ENCODE data around the gene RENBP. TPM values are rescaled to one million over a fixed set of nuclear protein-coding genes. Genes with fewer than 3 reads are reported as not detected.

RENBP gene
- total and polyA plus RNA-seq, 7 experiments from 2014 or later, result 0.47 to 32.7 (median 22.2) TPM

- ATAC-seq (no peak), DNase-seq (no peak)
- Mint-ChIP-seq H3K27me3 (no peaks in the 10 kb centered on the region), H3K9me3 (no peaks in the 10 kb centered on the region), H3K4me3 (peak overlapping the region; percentile 66 to 83 (median 73)), H3K4me1 (peaks cover 0 to 25% (median 17%) of the 10 kb centered on the region in 7 donors), H3K36me3 (peaks cover 0 to 7% (median 0%) of the 10 kb centered on the region in 5 donors), H3K27ac (peak overlapping the region in 8 of 9 donors; percentile 61 to 86 (median 78))
- CTCF ChIA-PET, result no interaction called here
- Histone ChIP-seq H3K9me3 (ENCODE audit: control insufficient read depth in 2 of 3, low read length in 3 of 3) (no peaks in the 10 kb centered on the region), H3K27ac (ENCODE audit: low read depth, low read length) (peak overlapping the region; percentile 48), H3K4me3 (ENCODE audit: low read length) (no peak overlapping the region), H3K4me1 (ENCODE audit: control insufficient read depth in 2 of 2, insufficient read depth in 2 of 2, low read length in 2 of 2) (no peaks in the 10 kb centered on the region), H3K36me3 (ENCODE audit: control insufficient read depth in 2 of 3, insufficient read depth in 3 of 3, low read length in 3 of 3) (peaks cover 0 to 7% (median 0%) of the 10 kb centered on the region in 3 experiments), H3K27me3 (ENCODE audit: control insufficient read depth in 2 of 2, insufficient read depth in 2 of 2, low read length in 2 of 2) (no peaks in the 10 kb centered on the region)
- POLR2A ChIA-PET, result interaction anchor here (0.6 to 21.0 kb wide), 2 partner anchors 14 to 147 kb away, joined by 3 to 384 read pairs; partner anchors contain the start of genes ARHGAP4, IDH3G, NAA10 and SSR4
- intact Hi-C loops (cut with micrococcal nuclease), result no loop called here
These were observed 2.8 kb downstream of the RENBP start for GRCh38 chrX:153941336-153942252.

GRCh38 chrX:153939573-153939972 lies 4.9 kb downstream of the RENBP start:
- intact Hi-C loops (cut with micrococcal nuclease), result no loop called here
- ATAC-seq (no peak), DNase-seq (no peak)
- CTCF ChIA-PET, result interaction anchor here (1.3 to 2.0 kb wide), 2 partner anchors 8 to 15 kb away, joined by 4 to 8 read pairs; no protein-coding TSS in a partner anchor
- Mint-ChIP-seq H3K4me1 (peaks cover 0 to 26% (median 19%) of the 10 kb centered on the region in 7 donors), H3K4me3 (no peak overlapping the region), H3K27ac (peak overlapping the region in 2 of 9 donors; percentile 28 to 51), H3K27me3 (no peaks in the 10 kb centered on the region), H3K9me3 (no peaks in the 10 kb centered on the region), H3K36me3 (peaks cover 0 to 7% (median 0%) of the 10 kb centered on the region in 5 donors)
- POLR2A ChIA-PET, result interaction anchor here (21.0 kb wide), 1 partner anchor 12 kb away, joined by 384 read pairs; the partner anchor contains the start of genes ARHGAP4 and NAA10
- Histone ChIP-seq H3K36me3 (ENCODE audit: control insufficient read depth in 2 of 3, insufficient read depth in 3 of 3, low read length in 3 of 3) (peaks cover 0 to 7% (median 0%) of the 10 kb centered on the region in 3 experiments), H3K27ac (ENCODE audit: low read depth, low read length) (no peak overlapping the region), H3K4me1 (ENCODE audit: control insufficient read depth in 2 of 2, insufficient read depth in 2 of 2, low read length in 2 of 2) (no peaks in the 10 kb centered on the region), H3K9me3 (ENCODE audit: control insufficient read depth in 2 of 3, low read length in 3 of 3) (no peaks in the 10 kb centered on the region), H3K4me3 (ENCODE audit: low read length) (no peak overlapping the region), H3K27me3 (ENCODE audit: control insufficient read depth in 2 of 2, insufficient read depth in 2 of 2, low read length in 2 of 2) (no peaks in the 10 kb centered on the region)

- intact Hi-C loops (cut with micrococcal nuclease), result no loop called here
- Mint-ChIP-seq H3K9me3 (no peaks in the 10 kb centered on the region), H3K27ac (peak overlapping the region in 3 of 9 donors; percentile 34 to 82 (median 74)), H3K4me1 (peaks cover 0 to 30% (median 22%) of the 10 kb centered on the region in 7 donors), H3K36me3 (peaks cover 0 to 5% (median 0%) of the 10 kb centered on the region in 5 donors), H3K4me3 (no peak overlapping the region), H3K27me3 (no peaks in the 10 kb centered on the region)
- Histone ChIP-seq H3K4me1 (ENCODE audit: control insufficient read depth in 2 of 2, insufficient read depth in 2 of 2, low read length in 2 of 2) (no peaks in the 10 kb centered on the region), H3K27me3 (ENCODE audit: control insufficient read depth in 2 of 2, insufficient read depth in 2 of 2, low read length in 2 of 2) (no peaks in the 10 kb centered on the region), H3K4me3 (ENCODE audit: low read length) (no peak overlapping the region), H3K9me3 (ENCODE audit: control insufficient read depth in 2 of 3, low read length in 3 of 3) (no peaks in the 10 kb centered on the region), H3K36me3 (ENCODE audit: control insufficient read depth in 2 of 3, insufficient read depth in 3 of 3, low read length in 3 of 3) (peaks cover 0 to 7% (median 0%) of the 10 kb centered on the region in 3 experiments), H3K27ac (ENCODE audit: low read depth, low read length) (no peak overlapping the region)
- DNase-seq (no peak), ATAC-seq (no peak)
- CTCF ChIA-PET, result interaction anchor here (2.0 kb wide), 1 partner anchor 9 kb away, joined by 8 read pairs; no protein-coding TSS in a partner anchor
- POLR2A ChIA-PET, result interaction anchor here (21.0 kb wide), 1 partner anchor 11 kb away, joined by 384 read pairs; the partner anchor contains the start of genes ARHGAP4 and NAA10
These were observed 6.1 kb downstream of the RENBP start for GRCh38 chrX:153938226-153938786.

- ATAC-seq, result no peak
These were observed 7.4 kb downstream of the RENBP start for GRCh38 chrX:153937056-153937455.

DNA sequence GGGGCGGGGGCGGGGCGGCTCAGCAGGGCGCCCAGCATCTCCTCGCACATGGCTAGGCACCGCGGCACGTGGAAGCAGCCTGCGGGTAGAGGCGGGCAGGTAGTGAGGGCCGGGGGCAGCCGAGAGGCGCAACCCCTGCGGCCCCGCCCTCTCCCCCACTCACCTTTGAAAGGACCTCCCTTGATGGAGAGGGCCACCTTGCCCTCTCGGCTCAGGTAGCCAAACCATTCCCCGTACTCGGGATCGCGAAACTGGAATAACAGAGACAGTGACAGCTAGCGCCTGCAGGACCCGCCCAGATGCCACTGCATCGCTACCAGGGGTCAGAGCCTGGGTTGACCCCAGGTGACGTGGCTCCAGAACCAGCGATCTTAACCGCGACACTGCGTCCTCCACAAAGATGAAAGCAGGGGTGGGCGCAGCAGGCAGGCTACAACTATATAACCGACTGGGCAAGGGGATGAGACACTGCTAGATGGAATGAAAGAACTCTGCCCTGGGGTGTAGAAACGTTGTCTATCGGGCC lies 9.1 kb downstream of the RENBP start:
- H3K27me3 Mint-ChIP-seq, result no peaks in the 10 kb centered on the region
- peak overlapping the region in 6 of 9 donors; percentile 21 to 83 (median 59) for H3K27ac Mint-ChIP-seq
- ChIA-PET CTCF (interaction anchor here (1.1 to 1.2 kb wide), 2 partner anchors 10 to 17 kb away, joined by 3 to 5 read pairs; no protein-coding TSS in a partner anchor), POLR2A (interaction anchor here (1.0 to 21.0 kb wide), 3 partner anchors 8 to 136 kb away, joined by 3 to 384 read pairs (median 384); partner anchors contain the start of genes ARHGAP4, NAA10 and RENBP)
- peaks cover 0 to 16% (median 0%) of the 10 kb centered on the region in 3 experiments for H3K36me3 ChIP-seq (ENCODE audit: control insufficient read depth in 2 of 3, insufficient read depth in 3 of 3, low read length in 3 of 3)
- ATAC-seq (no peak), DNase-seq (no peak)
- H3K27me3 ChIP-seq (ENCODE audit: control insufficient read depth in 2 of 2, insufficient read depth in 2 of 2, low read length in 2 of 2), result no peaks in the 10 kb centered on the region
- H3K27ac ChIP-seq (ENCODE audit: low read depth, low read length), result peak overlapping the region; percentile 41
- H3K4me1 Mint-ChIP-seq, result peaks cover 0 to 37% (median 17%) of the 10 kb centered on the region in 7 donors
- H3K4me3 Mint-ChIP-seq, result peak overlapping the region; percentile 40 to 81 (median 68)
- H3K4me1 ChIP-seq (ENCODE audit: control insufficient read depth in 2 of 2, insufficient read depth in 2 of 2, low read length in 2 of 2), result no peaks in the 10 kb centered on the region
- H3K4me3 ChIP-seq (ENCODE audit: low read length), result no peak overlapping the region
- no peaks in the 10 kb centered on the region for H3K9me3 Mint-ChIP-seq
- no peaks in the 10 kb centered on the region for H3K9me3 ChIP-seq (ENCODE audit: control insufficient read depth in 2 of 3, low read length in 3 of 3)
- intact Hi-C loops (cut with micrococcal nuclease), result loop anchor here (1.0 kb wide), 2 partner anchors 9 to 12 kb away; partner anchors contain the start of gene ARHGAP4 (in 1 of the 2)
- H3K36me3 Mint-ChIP-seq, result peaks cover 0 to 5% (median 0%) of the 10 kb centered on the region in 5 donors

More at GRCh38 chrX:153937056-153937455, 7.4 kb downstream of the RENBP start:
- Mint-ChIP-seq H3K27ac (peak overlapping the region in 1 of 9 donors; percentile 57), H3K4me1 (peaks cover 0 to 34% (median 22%) of the 10 kb centered on the region in 7 donors), H3K36me3 (peaks cover 0 to 5% (median 0%) of the 10 kb centered on the region in 5 donors), H3K27me3 (no peaks in the 10 kb centered on the region), H3K4me3 (peak overlapping the region in 1 of 10 donors; percentile 77), H3K9me3 (no peaks in the 10 kb centered on the region)
- intact Hi-C loops (cut with micrococcal nuclease), result no loop called here
- Histone ChIP-seq H3K4me1 (ENCODE audit: control insufficient read depth in 2 of 2, insufficient read depth in 2 of 2, low read length in 2 of 2) (no peaks in the 10 kb centered on the region), H3K36me3 (ENCODE audit: control insufficient read depth in 2 of 3, insufficient read depth in 3 of 3, low read length in 3 of 3) (peaks cover 0 to 10% (median 0%) of the 10 kb centered on the region in 3 experiments), H3K4me3 (ENCODE audit: low read length) (no peak overlapping the region), H3K27ac (ENCODE audit: low read depth, low read length) (no peak overlapping the region), H3K9me3 (ENCODE audit: control insufficient read depth in 2 of 3, low read length in 3 of 3) (no peaks in the 10 kb centered on the region), H3K27me3 (ENCODE audit: control insufficient read depth in 2 of 2, insufficient read depth in 2 of 2, low read length in 2 of 2) (no peaks in the 10 kb centered on the region)
- POLR2A ChIA-PET, result interaction anchor here (1.6 to 21.0 kb wide), 2 partner anchors 10 to 19 kb away, joined by 4 to 384 read pairs; partner anchors contain the start of genes ARHGAP4 and NAA10
- no peak for DNase-seq
- CTCF ChIA-PET, result interaction anchor here (0.5 kb wide), 1 partner anchor 26 kb away, joined by 3 read pairs; no protein-coding TSS in a partner anchor
